GM18498 (cell line): ENCODE results near the gene KIAA0825.
"Not testable (repeated sequence)": the region's sequence is repeated elsewhere in the genome, so short reads cannot be mapped to it uniquely, and the experiment has no call there.

ENCODE experiments used
- ATAC-seq: cut with Tn5 transposase; IDR thresholded peaks from one replicate; pipeline ENCODE4 v1.9.1; 2021; ENCODE audit warnings: mild to moderate bottlenecking, moderate library complexity; ENCODE audit not compliant: unreplicated experiment

The KIAA0825 gene

DNA sequence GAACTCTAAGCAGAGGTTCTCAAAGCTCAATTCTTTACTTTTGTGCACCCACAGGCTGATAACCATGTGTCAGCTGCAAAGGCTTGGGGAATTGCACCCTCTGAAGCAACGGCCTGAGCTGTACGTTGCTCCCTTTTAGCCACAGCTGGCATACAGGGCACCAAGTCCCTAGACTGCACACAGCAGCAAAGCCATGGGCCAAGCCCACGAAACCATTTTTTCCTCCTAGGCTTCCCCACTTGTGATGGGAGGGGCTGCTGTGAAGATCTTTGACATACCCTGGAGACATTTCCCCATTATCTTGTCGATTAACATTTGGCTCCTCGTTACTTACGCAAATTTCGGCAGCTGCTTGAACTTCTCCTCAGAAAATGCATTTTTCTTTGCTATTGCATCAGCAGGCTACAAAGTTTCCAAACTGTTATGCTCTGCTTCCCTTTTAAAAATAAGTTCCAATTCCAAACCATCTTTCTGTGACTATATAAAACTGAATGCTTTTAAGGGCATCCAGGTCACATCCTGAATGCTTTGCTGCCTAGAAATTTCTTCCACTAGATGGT, 23.0 kb downstream of the KIAA0825 start:
- no peak for ATAC-seq

DNA sequence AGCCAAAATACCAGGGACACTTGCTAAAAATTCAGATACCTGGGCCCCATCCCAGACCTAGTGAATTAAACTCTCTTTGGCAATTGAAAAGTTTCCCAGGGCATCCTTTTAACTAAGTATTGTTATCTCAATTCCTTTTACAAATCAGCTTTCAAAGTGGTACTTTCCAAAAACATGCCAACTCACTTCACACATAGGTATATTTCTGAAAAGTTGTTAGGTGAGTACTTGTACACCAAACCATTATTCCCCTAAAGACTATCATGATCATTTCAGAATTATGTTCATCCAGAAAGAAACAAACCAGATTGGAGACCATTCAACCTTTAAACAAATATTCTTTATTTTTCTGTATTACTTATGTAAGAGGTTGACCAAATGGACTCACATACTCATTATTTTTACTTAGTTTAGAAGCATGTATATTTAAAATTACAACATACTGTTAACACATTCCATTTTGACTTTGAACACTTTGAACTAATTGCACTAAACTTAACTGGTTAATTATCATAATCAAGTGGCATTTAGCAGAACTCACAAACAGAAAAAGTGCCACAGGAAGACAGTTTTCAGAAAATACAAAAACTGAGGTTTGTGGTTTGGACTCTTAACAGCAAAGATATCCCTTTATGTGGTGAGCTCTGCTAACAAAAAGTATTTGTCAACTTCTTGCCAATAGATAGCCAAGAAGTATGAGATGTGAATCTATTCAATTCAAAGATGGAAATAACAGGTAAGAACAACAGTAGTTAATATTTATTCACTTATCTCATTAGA, 40.7 kb downstream of the KIAA0825 start:
- ATAC-seq = peak; percentile 84

DNA sequence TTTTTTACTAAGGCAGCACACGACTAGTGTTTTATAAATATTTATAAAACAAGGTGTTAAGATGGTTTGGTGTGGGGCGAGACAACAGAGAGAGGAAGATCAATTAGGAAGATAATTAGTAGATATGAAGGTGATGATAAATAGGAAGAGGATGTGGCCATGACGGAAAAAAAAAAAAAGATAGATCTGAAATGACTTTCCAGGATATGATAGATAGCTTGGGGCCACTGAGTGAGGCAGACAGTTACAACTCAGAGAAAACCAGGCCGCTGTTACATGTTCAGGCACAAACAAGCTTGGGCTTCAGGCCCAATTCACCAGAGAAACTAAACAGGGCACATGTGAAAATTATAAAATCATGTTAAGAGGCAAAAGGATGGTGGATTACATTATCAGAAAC, 43.2 kb downstream of the KIAA0825 start:
- no peak for ATAC-seq

DNA sequence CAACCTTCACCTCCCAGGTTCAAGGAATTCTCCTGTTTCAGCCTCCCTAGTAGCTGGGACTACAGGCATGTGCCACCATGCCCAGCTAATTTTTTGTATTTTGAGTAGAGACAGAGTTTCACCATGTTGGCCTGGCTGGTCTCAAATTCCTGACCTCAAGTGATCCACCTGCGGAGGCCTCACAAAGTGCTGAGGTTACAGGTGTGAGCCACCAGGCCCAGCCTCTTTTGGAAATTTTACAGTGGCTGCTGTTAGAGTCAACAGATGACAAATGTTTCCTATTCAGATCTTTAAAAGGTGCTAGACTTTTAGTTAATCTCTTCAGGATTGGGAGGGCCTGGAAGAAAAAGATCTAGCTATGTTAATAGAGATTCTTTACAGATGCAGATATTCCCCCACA, 45.1 kb downstream of the KIAA0825 start:
- not testable (repeated sequence) for ATAC-seq

DNA sequence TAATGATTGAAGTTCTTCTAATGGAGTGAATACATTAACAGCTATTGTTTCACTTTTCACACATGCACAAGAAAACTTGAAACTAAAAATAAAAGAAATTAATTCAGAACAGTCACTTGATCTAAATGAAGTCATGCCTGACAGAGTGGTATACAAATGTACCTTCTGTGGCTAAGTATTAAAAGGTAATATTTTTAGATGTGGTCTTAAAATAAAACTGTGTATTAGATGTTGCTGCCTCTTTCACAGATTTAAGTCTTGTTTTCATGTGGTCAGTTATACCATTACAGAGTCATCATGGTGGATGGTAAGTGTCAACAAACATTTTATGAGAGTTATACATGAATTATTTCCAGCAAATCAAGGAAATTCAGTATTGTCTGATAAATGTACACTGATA, 47.0 kb downstream of the KIAA0825 start:
- peak; percentile 57 for ATAC-seq

DNA sequence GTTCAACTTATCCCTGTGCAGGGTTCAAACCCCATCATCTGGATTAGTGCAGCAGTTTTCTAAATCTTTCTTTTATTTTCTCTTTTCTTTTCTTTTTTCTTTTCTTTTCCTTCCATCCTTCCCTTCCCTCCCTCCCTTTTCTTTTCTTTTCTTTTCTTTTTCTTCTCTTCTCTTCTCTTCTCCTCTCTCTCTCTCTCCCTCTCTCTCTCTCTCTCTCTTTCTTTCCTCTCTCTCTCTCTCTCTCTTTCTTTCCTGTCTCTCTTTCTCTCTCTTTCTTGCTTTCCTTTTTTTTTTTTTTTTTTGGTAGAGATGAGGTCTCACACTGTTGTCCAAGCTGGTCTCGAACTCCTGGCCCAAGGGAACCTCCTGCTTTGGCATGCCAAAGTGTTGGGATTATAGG, 53.6 kb downstream of the KIAA0825 start:
- no peak for ATAC-seq

DNA sequence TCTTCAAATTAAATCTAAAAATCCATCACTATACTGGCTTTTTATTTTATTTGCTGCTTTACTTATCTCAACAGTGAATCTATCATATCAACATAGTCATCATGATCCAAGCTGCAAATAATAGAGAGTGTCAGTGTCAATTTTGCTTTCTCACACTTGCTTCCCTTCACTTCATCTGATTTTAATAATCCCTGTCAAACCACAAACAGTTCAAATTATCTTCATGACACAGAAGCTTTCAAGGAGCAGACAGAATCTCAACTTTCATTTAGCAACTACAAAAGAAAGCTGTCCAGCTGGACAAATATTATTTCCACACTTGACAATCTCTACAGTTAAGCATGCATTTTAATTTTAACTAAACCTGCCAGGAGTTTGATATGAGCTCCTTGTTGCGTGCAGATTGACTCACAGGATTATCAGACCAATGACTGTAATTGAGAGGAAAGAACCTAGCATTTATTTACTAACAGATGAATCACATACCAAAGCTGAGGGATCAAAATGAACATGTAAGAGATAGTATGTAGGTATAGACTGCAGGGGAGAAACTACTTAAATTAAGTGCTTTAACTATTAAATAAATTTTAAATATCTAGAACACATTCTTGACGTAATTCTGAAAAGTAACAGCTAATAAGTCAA, 56.0 kb downstream of the KIAA0825 start:
- no peak for ATAC-seq

DNA sequence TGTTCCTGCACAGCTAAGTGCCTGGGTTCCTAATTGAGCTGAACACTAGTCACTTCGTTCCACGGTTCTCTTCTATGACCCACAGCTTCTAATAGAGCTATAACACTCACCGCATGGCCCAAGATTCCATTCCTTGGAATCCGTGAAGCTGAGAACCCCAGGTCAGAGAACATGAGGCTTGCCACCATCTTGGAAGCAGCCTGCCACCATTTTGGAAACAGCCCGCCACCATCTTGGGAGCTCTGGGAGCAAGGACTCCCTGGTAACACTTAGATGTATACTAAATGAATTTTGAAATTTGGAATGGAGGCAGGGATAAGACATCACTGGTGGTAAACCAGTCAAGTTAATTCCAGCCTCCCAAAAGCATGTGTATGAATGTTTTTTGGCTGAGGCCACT, 60.4 kb downstream of the KIAA0825 start:
- no peak for ATAC-seq

DNA sequence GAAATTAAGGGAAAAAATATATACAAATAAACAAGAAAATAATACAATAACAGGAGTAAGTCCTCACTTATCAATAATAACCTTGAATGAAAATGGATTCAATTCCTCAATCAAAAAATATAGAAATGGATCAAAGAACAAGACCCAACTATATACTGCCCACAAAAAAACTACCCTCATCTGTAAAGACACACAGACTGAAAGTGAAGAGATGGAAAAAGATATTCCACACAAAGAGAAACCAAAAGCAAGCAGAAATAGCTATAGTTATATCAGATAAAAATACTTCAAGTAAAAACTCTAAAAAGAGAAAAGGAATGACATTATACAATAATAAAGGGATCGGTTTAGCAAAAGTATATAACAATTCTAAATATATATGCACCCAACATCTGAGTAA, 66.5 kb downstream of the KIAA0825 start:
- ATAC-seq = peak; percentile 55

DNA sequence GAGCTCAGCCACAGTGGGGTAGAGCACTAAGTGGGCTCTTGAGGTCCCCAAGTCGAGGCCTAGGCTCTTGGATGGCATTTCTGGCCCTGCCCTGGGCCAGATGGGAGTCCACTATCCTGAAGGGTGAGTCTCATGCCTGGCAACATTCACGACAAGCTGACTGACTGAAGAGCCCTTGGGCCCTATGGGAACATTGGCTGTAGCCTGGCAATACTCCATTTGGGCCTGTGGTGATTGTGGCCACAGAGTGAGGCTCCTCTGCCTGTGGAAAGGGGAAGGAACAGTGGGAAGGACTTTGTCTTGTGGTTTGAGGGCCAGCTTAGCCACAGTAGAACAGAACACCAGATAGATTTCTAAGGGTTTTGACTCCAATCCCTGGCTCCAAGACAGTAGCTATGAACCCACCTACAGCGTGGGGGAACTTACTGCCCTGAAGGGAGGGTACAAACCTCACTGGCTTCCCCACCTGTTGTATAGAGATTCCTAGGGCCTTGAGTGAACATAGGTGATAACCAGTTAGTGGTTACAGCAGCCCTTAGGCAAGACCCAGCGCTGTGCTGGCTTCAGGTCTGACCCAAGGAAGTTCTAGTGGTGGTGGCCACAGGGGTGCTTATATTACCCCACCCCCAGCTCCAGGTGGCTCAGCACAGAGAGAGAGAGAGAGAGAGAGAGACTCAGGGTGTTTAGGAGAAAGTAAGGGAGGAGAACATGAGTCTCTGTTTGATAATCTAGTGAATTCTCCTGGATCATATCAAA, 72.4 kb downstream of the KIAA0825 start:
- no peak for ATAC-seq

DNA sequence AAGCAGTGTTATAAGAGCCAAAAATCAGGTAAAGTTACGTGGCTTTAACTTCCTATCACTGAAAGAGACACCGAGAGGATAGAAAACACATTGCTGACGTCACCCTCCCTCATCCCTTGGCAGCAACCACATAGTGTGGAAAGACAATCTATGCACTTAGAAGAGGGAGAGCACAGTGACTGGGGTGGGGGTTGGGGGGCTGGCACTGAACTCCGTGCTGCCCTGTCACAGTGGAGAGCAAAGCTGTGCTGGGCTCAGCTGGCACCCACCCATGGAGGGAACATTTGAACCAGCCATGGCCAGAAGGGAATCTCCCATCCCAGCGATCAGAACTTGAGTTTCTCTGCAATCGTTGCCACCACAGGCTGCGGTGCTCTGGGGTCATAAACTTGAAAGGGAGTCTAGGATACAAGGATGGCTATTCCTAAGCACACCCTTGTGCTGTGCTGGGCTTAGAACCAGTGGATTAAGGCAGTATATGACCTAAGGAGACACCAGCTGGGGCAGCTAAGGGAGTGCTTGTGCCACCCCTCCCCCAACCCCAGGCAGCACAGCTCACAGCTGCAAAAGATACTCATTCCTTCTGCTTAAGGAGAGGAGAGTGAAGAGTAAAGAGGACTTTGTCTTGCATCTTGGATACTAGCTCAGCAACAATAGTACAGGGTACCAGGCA, 73.4 kb downstream of the KIAA0825 start:
- ATAC-seq = no peak

DNA sequence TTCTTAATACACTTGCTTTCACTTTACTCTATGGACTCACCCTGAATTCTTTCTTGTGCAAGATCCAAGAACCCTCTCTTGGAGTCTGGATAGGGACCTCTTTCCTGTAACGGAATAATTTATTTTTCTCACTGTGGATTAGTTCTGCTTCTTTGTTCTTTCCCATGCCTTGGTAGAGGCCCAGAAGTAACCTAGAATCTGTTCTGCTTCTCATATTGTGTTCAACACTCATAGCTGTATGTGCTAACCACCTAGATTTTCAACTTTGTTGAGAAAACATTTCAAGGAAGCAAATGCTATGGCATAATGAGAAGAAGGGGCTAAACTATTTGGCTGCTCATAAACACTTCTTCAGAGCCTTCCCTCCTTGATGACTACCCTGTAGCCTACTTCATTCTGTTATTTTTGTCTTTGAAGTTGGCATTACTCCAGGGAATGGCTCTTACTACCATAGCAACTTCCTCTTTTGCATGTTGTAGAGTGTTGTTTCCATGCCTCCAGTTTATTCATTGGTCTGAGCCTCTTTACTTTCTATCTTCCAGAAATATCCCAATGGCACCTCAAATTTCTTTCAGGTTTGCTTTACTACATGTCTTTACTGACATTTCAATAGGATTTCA, 74.3 kb downstream of the KIAA0825 start:
- peak; percentile 82 for ATAC-seq

DNA sequence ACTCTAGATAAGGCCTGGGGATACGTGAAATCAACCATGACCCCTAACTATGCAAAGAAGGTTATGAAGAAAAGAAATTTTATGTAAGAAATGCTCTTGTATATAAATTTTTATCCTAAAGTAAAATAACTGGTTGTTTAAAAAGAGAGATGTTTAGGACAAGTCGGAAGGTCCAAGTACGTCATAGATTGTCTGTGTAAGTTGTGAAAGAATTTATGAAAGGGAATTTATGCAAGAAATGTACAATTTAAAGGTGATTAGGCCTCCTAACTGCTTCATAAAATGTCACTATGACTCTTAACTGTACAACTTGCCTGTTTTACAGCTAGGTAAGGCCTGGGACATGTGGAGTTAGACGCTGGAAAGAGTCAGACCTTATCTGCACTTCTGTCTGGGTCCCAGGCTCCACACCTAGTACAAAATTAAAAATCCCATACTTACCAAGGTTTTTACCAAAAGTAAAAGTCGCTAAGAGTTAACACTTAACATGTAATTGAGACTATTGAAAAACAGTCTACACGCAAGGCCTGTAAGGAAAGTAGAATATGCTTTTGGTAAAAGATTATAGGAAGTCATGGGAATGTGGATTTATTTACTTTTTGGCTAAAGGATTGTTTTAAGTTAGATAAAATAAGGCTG, 77.4 kb downstream of the KIAA0825 start:
- ATAC-seq = no peak

DNA sequence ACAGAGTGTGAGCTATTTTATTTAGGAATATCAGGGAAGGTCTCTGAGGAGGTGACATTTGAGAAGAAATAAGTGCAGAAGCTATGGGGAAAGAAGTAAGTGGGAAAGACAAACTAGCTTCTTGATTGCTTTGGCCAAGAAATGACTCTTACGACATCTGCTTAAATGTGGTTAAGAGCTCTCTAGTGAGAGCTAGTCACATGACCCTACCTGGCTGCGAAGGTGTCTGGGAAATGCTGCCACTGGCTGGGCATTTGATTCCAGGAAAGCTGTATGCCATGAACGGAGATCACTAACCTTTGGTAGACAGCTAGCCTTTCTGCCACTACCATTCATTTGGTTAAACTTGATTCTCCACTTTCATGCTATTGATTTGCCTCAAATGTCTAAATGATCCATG, 80.1 kb downstream of the KIAA0825 start:
- no peak for ATAC-seq

DNA sequence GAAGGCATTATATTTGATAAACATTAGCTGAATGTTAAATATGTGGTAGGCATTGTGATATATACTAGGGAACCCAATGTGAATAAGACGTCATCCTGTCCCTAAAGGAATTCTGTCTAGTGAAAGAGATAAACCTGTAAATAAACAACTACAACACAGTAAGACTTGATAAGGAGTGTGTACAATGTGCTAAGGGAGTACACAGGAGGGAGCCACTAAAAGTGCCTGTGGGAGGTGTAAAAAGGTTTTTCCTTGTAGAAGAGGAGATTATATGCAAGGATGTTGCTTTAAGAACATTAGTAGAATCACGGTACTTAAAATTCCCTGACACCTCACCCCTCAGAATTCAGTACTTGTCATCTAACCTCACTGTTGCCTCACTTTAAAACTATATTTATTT, 91.7 kb downstream of the KIAA0825 start:
- no peak for ATAC-seq

DNA sequence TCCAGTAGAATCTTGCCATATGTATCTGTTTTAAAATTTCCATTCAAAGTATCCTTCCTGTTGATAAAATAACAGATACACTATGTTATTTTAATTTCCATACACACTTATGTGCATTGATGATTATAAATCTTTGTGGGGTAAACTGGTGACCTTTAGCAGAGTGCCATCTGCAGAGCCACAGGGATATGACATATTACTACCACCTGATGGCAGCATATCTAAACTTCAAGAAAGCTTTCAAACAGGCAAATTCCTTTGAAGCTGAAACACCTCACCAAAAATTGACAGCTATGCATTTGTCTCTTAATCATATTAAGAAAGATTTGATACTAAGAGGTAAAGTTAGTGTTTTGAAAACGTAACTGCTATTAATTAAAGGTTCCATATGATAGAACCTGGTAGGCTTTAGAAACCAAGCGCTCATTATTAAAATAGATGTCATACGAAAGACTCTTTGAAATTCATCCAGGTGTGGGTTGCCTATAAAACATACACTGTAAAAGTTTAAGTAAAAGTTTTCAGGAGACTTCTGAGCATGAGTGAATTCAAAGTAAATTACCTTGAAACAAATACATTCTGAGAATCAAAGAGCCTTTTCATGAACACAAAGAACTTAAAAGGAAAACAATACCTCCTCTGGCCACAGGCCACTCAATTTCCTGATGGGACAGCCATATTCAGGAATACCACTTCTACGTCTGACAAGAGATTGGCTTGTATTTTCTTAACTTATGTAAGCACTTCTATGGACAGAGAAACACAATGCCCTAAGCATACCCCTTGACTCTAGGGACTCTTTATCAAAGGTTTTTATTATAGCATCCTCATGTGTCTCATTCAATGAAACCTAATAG, 93.3 kb downstream of the KIAA0825 start:
- peak; percentile 88 for ATAC-seq

DNA sequence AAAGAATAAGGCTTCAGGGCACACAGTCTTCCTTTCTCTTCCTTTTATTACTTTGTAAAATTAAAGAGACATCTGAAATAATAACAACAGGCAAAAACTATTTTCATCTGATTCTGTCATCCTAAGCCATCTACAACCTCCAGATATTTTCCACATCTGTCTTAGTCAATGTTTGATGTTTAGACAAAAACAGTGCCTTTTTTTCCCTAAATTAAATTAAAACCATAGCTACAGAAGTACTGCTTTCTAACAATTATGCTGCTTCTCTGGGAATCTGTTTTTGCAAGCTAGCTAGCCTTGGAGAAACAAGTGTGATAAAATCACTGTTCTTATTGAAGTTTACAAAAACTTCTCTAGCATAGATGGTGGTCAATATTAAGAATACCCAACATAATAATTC, 95.4 kb downstream of the KIAA0825 start:
- ATAC-seq = no peak

DNA sequence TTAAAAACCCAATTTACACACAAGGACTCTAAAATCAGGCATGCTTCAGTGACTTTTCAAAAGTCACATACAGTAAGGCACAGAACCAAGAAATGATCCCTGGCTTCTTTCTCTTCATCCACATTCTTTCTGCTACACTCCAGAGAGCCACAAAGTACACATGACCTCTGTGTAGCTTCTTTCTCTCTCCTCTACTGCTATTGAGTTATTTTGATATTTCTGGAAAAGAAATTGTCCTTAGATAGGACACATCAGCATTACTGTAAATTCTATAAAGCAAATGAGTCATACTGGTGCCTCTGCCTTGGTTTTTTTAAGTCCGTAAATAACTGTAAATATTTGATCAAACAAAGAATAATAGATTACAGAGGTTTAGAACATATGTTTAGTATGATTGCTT, 96.3 kb downstream of the KIAA0825 start:
- ATAC-seq = no peak
